Activated gamma-delta T cell (primary cell): ENCODE results near the gene POLR2I.
"Not testable (repeated sequence)": the region's sequence is repeated elsewhere in the genome, so short reads cannot be mapped to it uniquely, and the experiment has no call there.

Source experiments
- DNase-seq: peaks from one replicate; lab custom pipeline; 2025; lab: John Stamatoyannopoulos, UW

Gene POLR2I

GRCh38 chr19:36134867-36135266, 20.2 kb upstream of the POLR2I start:
- DNase-seq: not testable (repeated sequence)

- not testable (repeated sequence) for DNase-seq
Measured at GRCh38 chr19:36131221-36131620, 16.5 kb upstream of the POLR2I start.

- no peak for DNase-seq
Measured at GRCh38 chr19:36128392-36128736, 13.7 kb upstream of the POLR2I start.

GRCh38 chr19:36125557-36125956, 10.9 kb upstream of the POLR2I start:
- no peak for DNase-seq

GRCh38 chr19:36121486-36122124, 6.9 kb upstream of the POLR2I start:
- DNase-seq: no peak

- DNase-seq: no peak
Measured at GRCh38 chr19:36120984-36121358, 6.3 kb upstream of the POLR2I start.

- DNase-seq: no peak
Measured at GRCh38 chr19:36120092-36120983, 5.7 kb upstream of the POLR2I start.

GRCh38 chr19:36116344-36116637, 1.6 kb upstream of the POLR2I start:
- DNase-seq: no peak

GRCh38 chr19:36115453-36116343, 1.0 kb upstream of the POLR2I start, which contains the start of gene TBCB:
Gene TBCB (plus strand): TSS chr19:36115468. CDS start chr19:36115561, 93 bp downstream.
- peak; percentile 93 for DNase-seq

GRCh38 chr19:36113894-36114720, 568 bp downstream of the POLR2I start:
- no peak for DNase-seq

GRCh38 chr19:36113425-36113824, 1.2 kb downstream of the POLR2I start:
- DNase-seq: no peak

GRCh38 chr19:36112678-36113077, 2.0 kb downstream of the POLR2I start:
- no peak for DNase-seq

GRCh38 chr19:36111200-36111539, 3.5 kb downstream of the POLR2I start:
- DNase-seq: no peak

- no peak for DNase-seq
Measured at GRCh38 chr19:36110487-36111199, 4.0 kb downstream of the POLR2I start, which contains the start of gene OVOL3. Gene OVOL3 (plus strand): TSS chr19:36111143. CDS start chr19:36111203, 60 bp downstream.

- no peak for DNase-seq
Measured at GRCh38 chr19:36108684-36109083, 6.0 kb downstream of the POLR2I start.

- DNase-seq: no peak
Measured at GRCh38 chr19:36106991-36107390, 7.7 kb downstream of the POLR2I start.

- no peak for DNase-seq
Measured at GRCh38 chr19:36106441-36106840, 8.2 kb downstream of the POLR2I start.

- DNase-seq: no peak
Measured at GRCh38 chr19:36103842-36104552, 10.7 kb downstream of the POLR2I start.

GRCh38 chr19:36103040-36103626, 11.5 kb downstream of the POLR2I start:
- DNase-seq: no peak
